HG02885 (cell line): ENCODE data around the gene FTSJ1.
"Not testable (repeated sequence)": the region's sequence is repeated elsewhere in the genome, so short reads cannot be mapped to it uniquely, and the experiment has no call there.

ENCODE experiments used
- ATAC-seq: cut with Tn5 transposase; IDR thresholded peaks from one replicate; pipeline ENCODE4 v1.9.1; 2021; ENCODE audit warnings: mild to moderate bottlenecking; ENCODE audit not compliant: unreplicated experiment, poor library complexity

Gene FTSJ1

GRCh38 chrX:48475774-48476577 is at the start of gene FTSJ1:
Gene FTSJ1 (plus strand): TSS chrX:48476199. CDS start chrX:48478048, 1,849 bp downstream.
- ATAC-seq, result peak; percentile 87

GRCh38 chrX:48427027-48427716 is 48.8 kb upstream of the FTSJ1 start:
- ATAC-seq, result not testable (repeated sequence)

GRCh38 chrX:48429606-48430005 is 46.4 kb upstream of the FTSJ1 start:
- not testable (repeated sequence) for ATAC-seq

GRCh38 chrX:48430166-48430565 is 45.8 kb upstream of the FTSJ1 start:
- not testable (repeated sequence) for ATAC-seq

- ATAC-seq, result not testable (repeated sequence)
Measured at GRCh38 chrX:48433713-48434112, 42.3 kb upstream of the FTSJ1 start.

- ATAC-seq, result not testable (repeated sequence)
Measured at GRCh38 chrX:48447201-48447600, 28.8 kb upstream of the FTSJ1 start.

- ATAC-seq, result no peak
Measured at GRCh38 chrX:48450076-48450475, 25.9 kb upstream of the FTSJ1 start.

GRCh38 chrX:48451708-48452107 is 24.3 kb upstream of the FTSJ1 start:
- no peak for ATAC-seq

GRCh38 chrX:48456628-48457331 is 19.2 kb upstream of the FTSJ1 start:
- ATAC-seq, result no peak

GRCh38 chrX:48458711-48459110 is 17.3 kb upstream of the FTSJ1 start:
- no peak for ATAC-seq

GRCh38 chrX:48459483-48459882 is 16.5 kb upstream of the FTSJ1 start:
- no peak for ATAC-seq

GRCh38 chrX:48460031-48460430 is 16.0 kb upstream of the FTSJ1 start:
- ATAC-seq, result no peak

- no peak for ATAC-seq
Measured at GRCh38 chrX:48460606-48461005, 15.4 kb upstream of the FTSJ1 start.

GRCh38 chrX:48461830-48462229 is 14.2 kb upstream of the FTSJ1 start:
- no peak for ATAC-seq

GRCh38 chrX:48465336-48465933 is 10.6 kb upstream of the FTSJ1 start:
- no peak for ATAC-seq

- ATAC-seq, result no peak
Measured at GRCh38 chrX:48466696-48467095, 9.3 kb upstream of the FTSJ1 start.

GRCh38 chrX:48467281-48467761 is 8.7 kb upstream of the FTSJ1 start:
- ATAC-seq, result no peak

GRCh38 chrX:48468247-48468671 is 7.7 kb upstream of the FTSJ1 start:
- ATAC-seq, result peak; percentile 59

GRCh38 chrX:48468693-48469691 is 7.0 kb upstream of the FTSJ1 start:
- peak; percentile 43 for ATAC-seq
